Mammary epithelial cell (primary cell): ENCODE data around the gene FOXP4.

Experiments used
- CTCF ChIP-seq, 2 donors: IDR thresholded peaks in 1 of 2; conservative IDR thresholded peaks in 1 of 2; 2 replicates each; pipeline ENCODE4 v1.5.1; 2011 to 2012; ENCODE audit warnings: inconsistent platforms in 2 of 2, low read length in 2 of 2, mild to moderate bottlenecking in 2 of 2, control low read depth in 1 of 2, low read depth in 1 of 2; ENCODE audit not compliant: insufficient read depth in 1 of 2; ENCODE audit errors: extremely low read depth in 1 of 2
- EZH2 ChIP-seq: IDR thresholded peaks from 2 replicates; pipeline ENCODE4 v1.6.1; 2012; ENCODE audit warnings: low read length, inconsistent platforms, borderline replicate concordance

GRCh38 chr6:41645007-41645618 lies 98.9 kb downstream of the FOXP4 start:
- no peak for TF ChIP-seq CTCF (conservative IDR thresholded peaks at IDR 0.05 in 1 of 2, IDR thresholded peaks at IDR 0.05 in 1 of 2; ENCODE audit: extremely low read depth in 1 of 2, insufficient read depth in 1 of 2, low read depth in 1 of 2, low read length in 2 of 2)
- TF ChIP-seq EZH2: no peak
